ENCODE results near the gene EFCAB11.

Gene EFCAB11

DNA sequence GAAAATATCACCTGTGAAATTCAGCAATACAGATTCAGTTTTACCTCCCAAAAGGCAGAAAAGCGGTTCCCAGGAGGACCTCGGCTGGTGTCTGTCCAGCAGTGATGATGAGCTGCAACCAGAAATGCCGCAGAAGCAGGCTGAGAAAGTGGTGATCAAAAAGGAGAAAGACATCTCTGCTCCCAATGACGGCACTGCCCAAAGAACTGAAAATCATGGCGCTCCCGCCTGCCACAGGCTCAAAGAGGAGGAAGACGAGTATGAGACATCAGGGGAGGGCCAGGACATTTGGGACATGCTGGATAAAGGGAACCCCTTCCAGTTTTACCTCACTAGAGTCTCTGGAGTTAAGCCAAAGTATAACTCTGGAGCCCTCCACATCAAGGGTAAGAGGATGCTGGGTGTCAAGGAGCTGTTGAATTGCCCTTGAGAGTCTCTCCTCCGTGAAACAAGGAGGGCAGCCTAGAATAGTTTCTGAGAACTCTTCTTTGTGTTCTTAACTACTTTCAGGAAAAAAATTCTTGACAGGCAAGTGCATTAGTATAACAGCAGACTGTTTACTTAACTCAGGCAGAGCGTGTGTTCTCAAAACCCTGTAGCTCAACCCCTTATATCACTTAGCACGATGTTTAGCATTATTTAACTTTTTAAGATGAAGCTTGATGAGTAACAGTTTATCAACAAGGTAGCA is 8.9 kb upstream of the EFCAB11 start:
- no peak overlapping the region for H3K4me3 Mint-ChIP-seq
- H3K27me3 Mint-ChIP-seq: no peaks in the 10 kb centered on the region
- H3K27ac Mint-ChIP-seq: no peak overlapping the region
- H3K36me3 Mint-ChIP-seq: peaks cover 37% of the 10 kb centered on the region
- H3K9me3 Mint-ChIP-seq: peaks cover 6% of the 10 kb centered on the region
- peaks cover 61% of the 10 kb centered on the region for H3K4me1 Mint-ChIP-seq

DNA sequence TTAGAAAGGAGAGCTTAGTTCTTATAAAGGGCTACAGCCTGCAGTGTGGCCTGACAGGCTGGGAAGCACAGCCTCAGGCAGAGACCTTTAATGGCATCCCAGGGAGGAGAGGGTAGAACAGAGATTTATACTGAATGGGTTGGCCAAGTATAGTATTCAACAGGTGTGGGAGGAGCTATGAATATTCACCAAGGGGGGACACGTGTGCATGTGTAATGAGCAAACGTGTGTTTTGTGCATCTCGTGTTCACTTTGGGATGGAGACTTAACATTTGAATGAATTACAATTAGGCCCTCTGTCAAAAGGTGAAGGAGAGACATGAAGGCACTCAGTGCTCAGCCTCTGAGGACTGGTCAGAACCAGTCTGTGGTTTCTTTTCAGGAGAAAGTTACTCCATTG is 6.4 kb upstream of the EFCAB11 start:
- H3K4me1 Mint-ChIP-seq: peaks cover 78% of the 10 kb centered on the region
- peaks cover 43% of the 10 kb centered on the region for H3K36me3 Mint-ChIP-seq

DNA sequence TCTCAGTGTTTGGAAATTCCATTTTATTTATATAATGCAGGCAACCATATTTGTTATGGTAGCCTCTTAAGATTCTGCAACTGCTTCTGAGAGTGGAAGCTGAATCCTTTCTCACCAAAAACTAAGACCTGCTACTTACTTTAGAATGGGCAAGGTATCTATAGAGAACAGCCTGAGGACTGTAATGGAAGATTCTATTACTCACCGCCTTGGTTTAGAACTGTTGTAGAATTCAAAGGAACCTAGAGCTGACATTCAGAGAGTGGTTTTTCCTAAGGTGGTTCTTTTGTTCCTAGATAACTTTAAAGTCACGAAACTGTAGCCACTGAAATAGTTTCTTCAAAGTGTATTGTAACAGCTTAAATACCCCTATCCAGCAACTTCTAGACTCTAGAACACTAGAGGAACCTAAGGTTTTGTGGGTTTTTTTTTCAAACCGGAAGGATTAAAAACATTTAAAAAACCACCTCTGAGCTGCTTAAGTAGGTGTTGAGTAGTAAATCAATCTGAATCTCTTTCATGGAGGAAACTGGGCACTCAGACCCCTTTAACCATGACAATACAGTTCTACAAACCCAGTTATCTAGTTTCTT is 5.4 kb upstream of the EFCAB11 start:
- Mint-ChIP-seq H3K4me1 (peaks cover 71% of the 10 kb centered on the region), H3K36me3 (peaks cover 40% of the 10 kb centered on the region), H3K27ac (peak overlapping the region; percentile 94), H3K9me3 (peaks cover 6% of the 10 kb centered on the region), H3K4me3 (peak overlapping the region; percentile 82), H3K27me3 (no peaks in the 10 kb centered on the region)

More for the DNA sequence above, 6.4 kb upstream of the EFCAB11 start:
- Mint-ChIP-seq H3K27me3 (no peaks in the 10 kb centered on the region), H3K27ac (peak overlapping the region; percentile 94), H3K4me3 (peak overlapping the region; percentile 82), H3K9me3 (peaks cover 6% of the 10 kb centered on the region)

DNA sequence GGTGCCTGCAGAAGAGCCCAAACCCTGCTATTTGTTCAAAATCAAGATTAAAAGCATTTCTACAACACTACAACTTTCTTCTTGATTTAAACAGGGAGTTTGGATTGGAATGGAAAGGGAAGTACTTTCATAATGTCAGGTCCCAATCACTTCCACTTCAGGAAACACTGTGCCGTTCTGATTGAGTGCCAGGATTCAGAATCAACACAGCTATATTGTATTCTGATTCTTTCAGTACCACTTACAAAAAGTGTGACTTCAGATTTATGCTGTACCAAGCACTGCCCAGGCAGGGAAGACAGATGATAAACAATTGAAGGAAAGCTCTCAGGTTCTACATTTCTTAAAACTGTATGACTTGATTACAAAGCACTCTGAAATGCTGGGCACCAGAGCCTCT is 4.4 kb upstream of the EFCAB11 start:
- Mint-ChIP-seq H3K27ac (peak overlapping the region; percentile 17), H3K4me1 (peaks cover 77% of the 10 kb centered on the region), H3K36me3 (peaks cover 32% of the 10 kb centered on the region), H3K4me3 (peak overlapping the region; percentile 33), H3K9me3 (peaks cover 6% of the 10 kb centered on the region), H3K27me3 (no peaks in the 10 kb centered on the region)

DNA sequence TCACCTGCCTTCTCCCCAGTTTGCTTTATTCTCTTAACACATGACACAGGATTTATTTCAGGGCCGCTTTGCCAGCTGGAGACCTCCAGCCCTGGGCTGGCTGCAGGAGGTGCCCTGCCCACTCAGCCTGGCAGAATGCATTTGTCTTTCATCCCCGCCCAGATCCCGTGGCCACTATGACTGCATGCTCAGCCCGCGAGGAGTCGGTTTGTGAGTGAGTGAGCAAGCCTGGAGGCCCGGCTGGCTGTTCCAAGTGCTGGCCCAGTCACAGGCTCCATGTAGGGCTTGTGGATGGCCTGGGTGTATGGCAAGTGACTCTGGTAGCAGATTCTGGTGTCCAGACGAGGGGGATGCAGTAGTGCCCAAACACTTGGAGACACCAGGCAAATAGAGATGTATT is 3.3 kb upstream of the EFCAB11 start:
- Mint-ChIP-seq H3K36me3 (peaks cover 22% of the 10 kb centered on the region), H3K4me1 (peaks cover 78% of the 10 kb centered on the region), H3K27ac (peak overlapping the region; percentile 96), H3K4me3 (peak overlapping the region; percentile 94), H3K9me3 (peaks cover 6% of the 10 kb centered on the region), H3K27me3 (no peaks in the 10 kb centered on the region)

DNA sequence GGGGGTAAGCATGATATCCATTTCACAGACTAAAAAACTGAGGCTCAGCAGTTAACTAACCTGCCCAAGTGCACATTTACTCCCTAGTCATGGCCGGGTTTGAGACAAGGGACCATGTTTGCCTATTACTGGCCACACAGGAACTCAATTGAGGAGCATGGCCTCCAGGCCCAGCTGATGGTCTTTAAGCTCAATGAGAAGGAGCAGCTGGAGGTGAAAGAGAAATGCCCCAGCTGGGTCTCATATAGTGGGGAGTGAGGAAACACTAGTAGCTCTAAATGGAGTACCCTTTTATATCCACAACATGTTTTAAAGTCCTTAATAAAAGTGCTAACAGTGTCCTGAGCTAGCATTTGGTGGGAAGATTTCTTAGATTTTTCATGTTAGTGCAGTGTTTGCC is 2.8 kb upstream of the EFCAB11 start:
- peak overlapping the region; percentile 96 for H3K27ac Mint-ChIP-seq
- H3K9me3 Mint-ChIP-seq: peaks cover 6% of the 10 kb centered on the region
- H3K36me3 Mint-ChIP-seq: peaks cover 19% of the 10 kb centered on the region
- H3K4me1 Mint-ChIP-seq: peaks cover 75% of the 10 kb centered on the region
- peak overlapping the region; percentile 94 for H3K4me3 Mint-ChIP-seq
- no peaks in the 10 kb centered on the region for H3K27me3 Mint-ChIP-seq

DNA sequence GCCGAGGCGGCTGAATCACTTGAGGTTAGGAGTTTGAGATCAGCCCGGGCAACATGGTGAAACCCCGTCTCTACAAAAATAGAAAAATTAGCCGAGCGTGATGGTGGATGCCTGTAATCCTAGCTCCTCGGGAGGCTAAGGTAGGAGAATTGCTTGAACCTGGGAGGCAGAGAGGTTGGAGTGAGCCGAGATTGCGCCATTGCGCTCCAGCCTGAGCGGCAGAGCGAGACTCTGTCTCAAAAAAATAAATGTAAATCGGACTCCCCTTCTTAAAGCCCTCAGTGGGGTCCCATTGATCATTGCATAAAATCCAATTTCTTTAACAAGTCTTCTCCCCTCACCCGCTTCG is 2.1 kb upstream of the EFCAB11 start:
- Mint-ChIP-seq H3K9me3 (peaks cover 6% of the 10 kb centered on the region), H3K36me3 (peaks cover 19% of the 10 kb centered on the region), H3K27ac (peak overlapping the region; percentile 96), H3K27me3 (no peaks in the 10 kb centered on the region), H3K4me1 (peaks cover 74% of the 10 kb centered on the region), H3K4me3 (peak overlapping the region; percentile 94)

DNA sequence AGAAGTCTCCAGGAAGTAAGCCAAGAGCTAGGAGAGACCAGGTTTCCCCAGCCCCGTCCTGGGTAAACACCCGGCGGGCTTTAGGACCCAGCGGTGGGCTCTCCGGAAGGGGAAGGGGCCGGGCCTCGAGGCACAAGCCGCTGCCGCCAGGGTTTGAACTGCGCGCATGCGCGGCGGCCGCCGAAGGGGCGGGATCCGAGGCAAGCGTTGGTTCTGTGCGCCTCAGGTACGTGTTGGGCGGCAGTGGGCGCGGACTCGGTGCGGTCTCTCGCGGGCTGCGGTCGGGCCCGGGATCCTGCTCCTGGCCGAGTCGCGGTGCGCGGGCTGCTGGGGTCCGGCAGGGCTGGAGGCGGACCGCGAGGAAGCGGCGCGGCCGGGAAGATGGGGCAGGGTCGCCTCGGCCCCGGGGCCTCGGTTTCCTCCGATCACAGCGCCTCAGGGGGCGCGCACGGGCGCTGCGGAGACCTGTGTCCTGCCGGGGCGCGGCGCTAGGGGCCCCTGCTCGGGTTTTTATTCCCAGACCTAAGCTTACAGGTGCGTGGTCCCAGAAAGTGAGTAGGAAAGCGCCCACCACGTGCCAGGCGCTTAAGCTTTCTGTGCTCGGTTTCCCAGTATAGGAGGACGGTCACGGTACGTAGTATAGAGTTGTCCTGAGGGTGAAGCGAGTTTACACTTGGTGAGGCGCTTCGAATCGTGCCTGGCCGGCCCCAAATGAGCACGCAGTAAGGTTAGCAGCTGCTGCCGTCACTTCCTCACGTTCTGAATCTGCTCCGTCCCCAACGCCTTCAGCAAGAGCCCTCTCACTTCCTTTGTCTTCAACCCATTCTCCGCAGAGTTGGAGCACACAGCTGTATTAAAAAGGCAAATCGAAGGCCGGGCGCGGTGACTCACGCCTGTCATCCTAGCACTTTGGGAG is 1.5 kb upstream of the EFCAB11 start, which contains the start of gene TDP1:
Gene TDP1, plus strand, starts transcription at position 183 of the 916 bp plus-strand sequence. CDS start 7,188 bp downstream, outside the sequence.
- peaks cover 19% of the 10 kb centered on the region for H3K36me3 Mint-ChIP-seq

DNA sequence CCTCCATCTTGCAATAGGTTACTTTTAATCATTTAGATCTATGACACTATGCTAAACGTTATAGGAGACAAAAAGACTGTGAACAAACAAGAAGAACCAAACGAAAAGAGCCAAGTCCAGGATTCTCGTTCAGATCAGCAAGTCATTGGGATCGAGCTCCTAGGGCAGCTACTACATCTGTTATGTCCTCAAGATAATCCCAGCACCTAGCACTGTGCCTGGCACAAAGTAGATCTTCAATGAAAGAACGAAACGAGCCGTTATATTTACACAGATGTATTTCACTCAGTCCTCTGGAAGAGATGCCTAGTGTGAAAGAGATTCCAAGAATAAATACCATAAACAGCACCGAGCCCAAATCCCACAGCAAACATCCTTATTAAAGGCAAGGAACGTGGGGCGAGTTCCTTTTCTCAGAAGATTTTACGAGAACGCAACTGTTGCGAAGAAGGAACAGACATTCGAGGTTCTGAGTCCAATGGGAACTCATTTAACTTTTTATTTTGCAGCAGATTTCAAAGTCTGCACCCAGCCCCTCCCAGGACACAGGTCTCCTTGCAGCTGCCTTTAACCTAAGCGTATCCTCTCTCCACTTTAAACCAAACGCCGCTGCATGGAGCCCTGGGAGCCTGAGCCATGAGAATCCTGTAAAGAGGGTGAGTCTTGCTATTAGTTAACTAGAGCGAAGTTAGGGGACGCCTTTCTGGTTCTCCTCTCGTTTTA is 653 bp upstream of the EFCAB11 start:
- Mint-ChIP-seq H3K4me1 (peaks cover 59% of the 10 kb centered on the region), H3K36me3 (peaks cover 12% of the 10 kb centered on the region), H3K27me3 (no peaks in the 10 kb centered on the region), H3K27ac (peak overlapping the region; percentile 95), H3K4me3 (peak overlapping the region; percentile 98), H3K9me3 (no peaks in the 10 kb centered on the region)

More for the DNA sequence above, 1.5 kb upstream of the EFCAB11 start, which contains the start of gene TDP1:
- peak within 1 kb of the TSS; percentile 96 for H3K27ac Mint-ChIP-seq
- peak within 1 kb of the TSS; percentile 98 for H3K4me3 Mint-ChIP-seq
- H3K4me1 Mint-ChIP-seq: peaks cover 67% of the 10 kb centered on the region
- H3K27me3 Mint-ChIP-seq: no peaks in the 10 kb centered on the region
- H3K9me3 Mint-ChIP-seq: peaks cover 6% of the 10 kb centered on the region

DNA sequence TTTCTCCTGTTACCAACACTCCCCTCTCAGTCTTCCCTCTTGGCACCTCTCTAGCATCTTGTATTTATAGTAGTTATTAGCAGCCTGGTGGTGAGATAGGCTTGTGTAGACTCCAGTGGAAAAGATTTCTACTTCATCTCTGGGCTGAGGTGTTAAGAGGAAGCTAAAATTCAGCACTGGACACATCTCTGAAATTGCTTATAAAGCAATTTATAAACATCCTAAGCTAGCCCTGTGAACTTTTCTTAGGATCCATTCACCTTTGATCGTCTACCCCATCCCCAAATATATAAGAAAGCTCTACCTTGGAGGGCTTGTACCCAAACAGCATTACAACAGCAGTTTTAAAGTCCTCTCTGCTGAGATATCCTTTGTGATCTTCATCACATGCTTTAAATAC is 928 bp downstream of the EFCAB11 start:
- Mint-ChIP-seq H3K27ac (no peak overlapping the region), H3K4me3 (peak overlapping the region; percentile 98), H3K27me3 (no peaks in the 10 kb centered on the region), H3K9me3 (no peaks in the 10 kb centered on the region), H3K36me3 (peaks cover 14% of the 10 kb centered on the region), H3K4me1 (peaks cover 44% of the 10 kb centered on the region)

DNA sequence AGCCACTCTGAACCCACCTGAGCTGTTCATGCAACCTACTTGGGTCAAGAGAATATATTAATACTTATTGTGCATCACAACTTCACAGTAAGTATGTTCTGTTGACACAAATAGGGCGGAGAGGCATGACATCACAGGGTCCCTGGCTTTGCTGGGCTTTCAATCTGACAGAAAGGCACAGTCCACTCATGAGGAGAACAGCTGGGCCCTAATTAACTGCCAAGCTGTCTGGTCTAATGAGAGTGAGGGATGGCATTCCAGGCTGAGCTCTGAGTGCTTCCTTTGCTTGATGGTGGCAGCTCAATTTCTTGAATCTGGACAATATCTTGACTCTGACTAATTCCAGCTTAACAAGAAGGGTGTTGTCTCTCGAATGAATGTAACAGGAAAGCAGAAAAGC is 2.0 kb downstream of the EFCAB11 start:
- Mint-ChIP-seq H3K27ac (no peak overlapping the region), H3K27me3 (no peaks in the 10 kb centered on the region), H3K4me1 (peaks cover 35% of the 10 kb centered on the region), H3K4me3 (no peak overlapping the region), H3K36me3 (peaks cover 16% of the 10 kb centered on the region), H3K9me3 (no peaks in the 10 kb centered on the region)

DNA sequence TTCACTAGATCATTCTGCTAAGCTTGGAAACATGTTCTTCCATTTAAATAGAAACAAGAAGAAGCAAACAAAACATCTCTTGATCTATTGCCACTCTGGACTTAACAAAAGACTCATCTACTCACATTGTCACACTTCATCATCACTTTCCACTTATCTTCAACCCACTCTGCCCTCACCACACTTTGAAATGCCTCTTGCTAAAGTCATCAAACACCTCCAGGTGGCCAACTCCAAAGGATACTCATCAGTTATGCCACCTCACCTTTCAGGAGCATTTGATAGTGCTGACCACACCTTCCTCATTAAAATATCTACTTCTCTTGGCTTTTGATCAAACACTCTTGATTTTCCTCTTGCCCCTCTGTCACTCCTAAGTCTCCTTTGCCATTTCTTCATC is 7.2 kb downstream of the EFCAB11 start:
- H3K9me3 Mint-ChIP-seq: no peaks in the 10 kb centered on the region
- H3K4me1 Mint-ChIP-seq: peaks cover 7% of the 10 kb centered on the region
- peaks cover 8% of the 10 kb centered on the region for H3K36me3 Mint-ChIP-seq
- no peaks in the 10 kb centered on the region for H3K27me3 Mint-ChIP-seq
- H3K4me3 Mint-ChIP-seq: no peak overlapping the region
- peak overlapping the region; percentile 26 for H3K27ac Mint-ChIP-seq

DNA sequence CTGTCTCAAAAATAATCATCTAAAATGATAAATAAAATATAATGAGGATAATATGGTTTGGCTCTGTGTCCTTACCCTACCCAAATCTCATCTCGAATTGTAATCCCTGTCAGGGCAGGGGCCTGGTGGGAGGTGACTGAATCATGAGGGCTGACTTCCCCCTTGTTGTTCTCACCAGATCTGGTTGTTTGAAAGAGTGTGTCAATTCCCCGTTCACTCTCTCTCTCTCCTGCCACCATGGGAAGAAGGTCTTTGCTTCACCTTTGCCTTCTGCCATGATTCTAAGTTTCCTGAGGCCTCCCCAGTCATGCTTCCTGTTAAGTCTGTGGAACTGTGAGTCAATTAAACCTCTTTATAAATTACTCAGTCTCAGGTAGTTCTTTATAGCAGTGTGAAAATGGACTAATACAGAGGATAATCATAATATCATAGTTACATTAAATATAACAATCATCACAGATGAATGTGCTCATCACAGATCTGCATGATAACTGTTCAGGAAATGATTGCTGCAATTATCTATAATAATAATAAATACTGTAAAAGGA is 12.6 kb downstream of the EFCAB11 start:
- Mint-ChIP-seq H3K36me3 (no peaks in the 10 kb centered on the region), H3K27me3 (no peaks in the 10 kb centered on the region), H3K4me3 (no peak overlapping the region), H3K27ac (peak overlapping the region; percentile 10), H3K9me3 (no peaks in the 10 kb centered on the region), H3K4me1 (peaks cover 4% of the 10 kb centered on the region)

DNA sequence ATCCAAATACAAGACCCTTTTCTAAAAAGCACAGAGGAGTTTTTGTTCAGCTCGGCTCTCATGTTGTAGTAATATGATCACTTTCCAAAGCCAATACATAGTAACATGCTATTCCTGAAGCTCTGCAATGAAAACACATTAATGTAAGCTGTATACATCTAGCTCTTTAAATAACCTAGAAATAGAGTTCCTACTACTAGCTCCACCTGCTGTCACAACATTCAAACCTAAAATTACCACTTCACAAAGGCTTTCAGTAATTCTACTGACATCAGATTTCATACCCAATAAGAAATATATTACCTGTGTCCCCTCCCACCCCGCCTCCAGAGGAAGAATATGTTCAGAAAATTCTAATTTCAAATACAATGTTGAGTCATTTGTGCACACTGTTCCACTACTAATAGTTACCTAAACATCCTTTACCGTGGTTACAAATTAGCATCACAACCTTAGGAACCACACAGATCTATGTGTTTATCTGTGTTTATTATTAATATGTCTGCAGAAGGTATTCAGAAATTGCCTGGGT is 17.8 kb downstream of the EFCAB11 start:
- Mint-ChIP-seq H3K27me3 (no peaks in the 10 kb centered on the region), H3K27ac (no peak overlapping the region), H3K4me3 (no peak overlapping the region), H3K36me3 (no peaks in the 10 kb centered on the region), H3K4me1 (peaks cover under 1% of the 10 kb centered on the region), H3K9me3 (no peaks in the 10 kb centered on the region)

DNA sequence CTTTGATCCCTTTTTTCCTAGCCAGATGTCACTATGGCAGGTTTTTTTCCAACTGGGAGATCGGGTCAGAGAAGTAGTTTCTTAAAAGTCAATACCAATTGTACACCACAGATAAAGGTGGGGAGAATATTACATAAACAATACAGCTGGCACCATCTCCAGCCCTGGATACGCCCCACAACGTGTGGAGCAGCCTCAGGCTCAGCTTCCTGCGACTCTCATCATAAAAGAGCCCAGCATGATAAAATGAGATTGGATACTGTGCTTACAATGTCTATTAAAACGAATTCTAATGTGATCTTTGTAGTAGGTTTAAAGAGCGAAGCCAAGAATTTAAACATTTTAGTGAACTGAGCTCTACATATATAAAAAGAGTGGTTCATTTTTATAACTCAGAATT is 21.5 kb downstream of the EFCAB11 start:
- Mint-ChIP-seq H3K27ac (no peak overlapping the region), H3K27me3 (no peaks in the 10 kb centered on the region), H3K4me3 (no peak overlapping the region), H3K4me1 (no peaks in the 10 kb centered on the region), H3K36me3 (peaks cover 4% of the 10 kb centered on the region), H3K9me3 (no peaks in the 10 kb centered on the region)
